ES-I3 (cell line): ENCODE data around the gene SEMA3B.
"Not testable (repeated sequence)": the region's sequence is repeated elsewhere in the genome, so short reads cannot be mapped to it uniquely, and the experiment has no call there.

Source experiments
- H3K36me3 ChIP-seq: 2 replicates; pipeline ENCODE4 v1.6.1; 2013; ENCODE audit warnings: mild to moderate bottlenecking, low read length, control low read depth, moderate library complexity; ENCODE audit not compliant: insufficient read depth
- H3K4me1 ChIP-seq: 2 replicates; pipeline ENCODE4 v1.6.1; 2013; ENCODE audit warnings: mild to moderate bottlenecking, control low read depth, low read length; ENCODE audit not compliant: insufficient read depth
- H3K9ac ChIP-seq: 2 replicates; pipeline ENCODE4 v1.6.1; 2013; ENCODE audit warnings: low read depth, mild to moderate bottlenecking, low read length, moderate library complexity
- H3K9me3 ChIP-seq: 2 replicates; pipeline ENCODE4 v1.6.1; 2013; ENCODE audit warnings: mild to moderate bottlenecking, low read length, moderate library complexity; ENCODE audit not compliant: control insufficient read depth, insufficient read depth

Gene SEMA3B

DNA sequence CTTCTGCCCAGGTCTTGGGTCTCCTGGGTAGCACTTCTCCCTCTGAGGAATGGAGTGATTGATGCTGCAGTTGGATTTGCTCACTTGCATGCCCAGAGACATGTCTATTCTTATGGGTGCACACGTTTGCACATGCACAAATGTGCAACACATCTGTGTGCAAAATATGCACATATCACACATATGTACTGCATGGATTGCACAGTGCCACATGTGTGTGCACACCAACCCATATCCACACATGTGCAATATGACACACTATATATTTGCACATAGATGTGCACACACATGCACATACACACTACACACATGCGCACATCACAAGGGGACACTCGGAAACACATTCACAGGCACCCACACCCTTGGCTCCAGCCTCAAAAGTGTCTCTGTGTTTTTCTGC, 671 bp upstream of the SEMA3B start:
- H3K9me3 ChIP-seq: no peaks in the 10 kb centered on the region
- H3K4me1 ChIP-seq: peaks cover 63% of the 10 kb centered on the region
- no peak overlapping the region; the same call in 1 of the 2 replicates for H3K9ac ChIP-seq
- no peaks in the 10 kb centered on the region for H3K36me3 ChIP-seq

- peaks cover 55% of the 10 kb centered on the region for H3K4me1 ChIP-seq
- peak overlapping the region; percentile 43 for H3K9ac ChIP-seq
- H3K36me3 ChIP-seq: no peaks in the 10 kb centered on the region
- no peaks in the 10 kb centered on the region for H3K9me3 ChIP-seq
Measured at GRCh38 chr3:50269460-50269859, 513 bp downstream of the SEMA3B start.

DNA sequence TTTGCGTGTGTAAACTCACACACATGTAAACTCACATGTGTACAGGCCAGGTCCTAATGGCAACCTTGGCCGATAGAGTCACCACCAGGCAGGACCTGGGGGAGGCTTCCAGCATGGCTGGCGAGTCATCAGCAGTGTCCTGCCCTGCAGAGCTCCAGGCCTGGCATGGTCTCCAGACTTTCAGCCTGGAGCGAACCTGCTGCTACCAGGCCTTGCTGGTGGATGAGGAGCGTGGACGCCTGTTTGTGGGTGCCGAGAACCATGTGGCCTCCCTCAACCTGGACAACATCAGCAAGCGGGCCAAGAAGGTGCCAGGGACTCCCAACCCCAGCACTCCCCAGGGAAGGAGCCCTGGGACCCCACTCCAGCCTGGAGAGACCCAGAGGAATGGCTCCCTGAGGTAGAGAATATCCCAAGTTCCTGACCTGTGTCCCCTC, 1.0 kb downstream of the SEMA3B start:
- no peaks in the 10 kb centered on the region for H3K9me3 ChIP-seq
- no peak overlapping the region; the same call in 1 of the 2 replicates for H3K9ac ChIP-seq
- H3K36me3 ChIP-seq: no peaks in the 10 kb centered on the region
- peaks cover 56% of the 10 kb centered on the region for H3K4me1 ChIP-seq

GRCh38 chr3:50270422-50271224, 1.7 kb downstream of the SEMA3B start:
- H3K9ac ChIP-seq: no peak overlapping the region
- no peaks in the 10 kb centered on the region for H3K9me3 ChIP-seq
- no peaks in the 10 kb centered on the region for H3K36me3 ChIP-seq
- peaks cover 49% of the 10 kb centered on the region for H3K4me1 ChIP-seq

- Histone ChIP-seq H3K9me3 (no peaks in the 10 kb centered on the region), H3K36me3 (no peaks in the 10 kb centered on the region), H3K4me1 (peaks cover 41% of the 10 kb centered on the region), H3K9ac (no peak overlapping the region)
Measured at GRCh38 chr3:50271314-50271936, 2.5 kb downstream of the SEMA3B start.

GRCh38 chr3:50272538-50272910, 3.6 kb downstream of the SEMA3B start:
- H3K4me1 ChIP-seq: peaks cover 30% of the 10 kb centered on the region

GRCh38 chr3:50272911-50273688, 4.2 kb downstream of the SEMA3B start:
- Histone ChIP-seq H3K9ac (peak overlapping the region; percentile 24; the same call in 1 of the 2 replicates), H3K9me3 (no peaks in the 10 kb centered on the region), H3K4me1 (peaks cover 25% of the 10 kb centered on the region), H3K36me3 (no peaks in the 10 kb centered on the region)

More at GRCh38 chr3:50272538-50272910, 3.6 kb downstream of the SEMA3B start:
- H3K9me3 ChIP-seq, H3K9ac ChIP-seq, H3K36me3 ChIP-seq: not testable (repeated sequence)

GRCh38 chr3:50273689-50274065, 4.7 kb downstream of the SEMA3B start:
- Histone ChIP-seq H3K9me3 (no peaks in the 10 kb centered on the region), H3K9ac (no peak overlapping the region), H3K4me1 (peaks cover 19% of the 10 kb centered on the region), H3K36me3 (no peaks in the 10 kb centered on the region)

DNA sequence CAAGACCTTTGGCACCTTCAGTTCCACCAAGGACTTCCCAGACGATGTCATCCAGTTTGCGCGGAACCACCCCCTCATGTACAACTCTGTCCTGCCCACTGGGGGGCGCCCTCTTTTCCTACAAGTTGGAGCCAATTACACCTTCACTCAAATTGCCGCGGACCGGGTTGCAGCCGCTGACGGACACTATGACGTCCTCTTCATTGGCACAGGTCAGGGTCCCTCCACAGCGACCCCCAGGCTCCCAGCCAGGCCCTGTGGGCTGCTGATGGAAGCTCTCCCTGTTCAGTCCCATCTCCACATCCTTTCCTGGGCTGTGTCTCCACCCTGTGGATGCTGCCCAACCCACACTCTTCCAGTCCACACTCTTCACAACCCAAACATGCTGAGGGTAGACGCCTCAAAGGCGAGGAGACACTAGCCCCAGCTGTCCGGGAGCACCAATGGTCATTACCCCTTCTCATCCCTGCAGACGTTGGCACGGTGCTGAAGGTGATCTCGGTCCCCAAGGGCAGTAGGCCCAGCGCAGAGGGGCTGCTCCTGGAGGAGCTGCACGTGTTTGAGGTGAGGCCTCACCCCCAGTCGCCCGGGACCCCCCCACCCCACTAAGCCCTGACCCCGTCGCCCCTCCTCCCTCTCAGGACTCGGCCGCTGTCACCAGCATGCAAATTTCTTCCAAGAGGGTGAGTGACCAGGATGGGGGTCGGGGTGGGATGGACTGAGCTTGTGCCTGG, 5.6 kb downstream of the SEMA3B start:
- Histone ChIP-seq H3K9ac (0 out of 2 replicates have a peak overlapping the region, but pooled peaks have one; percentile 46), H3K36me3 (no peaks in the 10 kb centered on the region), H3K4me1 (peaks cover 12% of the 10 kb centered on the region), H3K9me3 (no peaks in the 10 kb centered on the region)

GRCh38 chr3:50275141-50275995, 6.4 kb downstream of the SEMA3B start:
- Histone ChIP-seq H3K9ac (peak overlapping the region; percentile 46; the same call in 1 of the 2 replicates), H3K4me1 (peaks cover 9% of the 10 kb centered on the region; the same call in 1 of the 2 replicates), H3K36me3 (no peaks in the 10 kb centered on the region), H3K9me3 (no peaks in the 10 kb centered on the region)

- H3K9ac ChIP-seq: peak overlapping the region; percentile 46; the same call in 1 of the 2 replicates
- H3K36me3 ChIP-seq: no peaks in the 10 kb centered on the region
- H3K9me3 ChIP-seq: no peaks in the 10 kb centered on the region
- H3K4me1 ChIP-seq: peaks cover 9% of the 10 kb centered on the region; the same call in 1 of the 2 replicates
Measured at GRCh38 chr3:50275996-50276761, 7.2 kb downstream of the SEMA3B start.

DNA sequence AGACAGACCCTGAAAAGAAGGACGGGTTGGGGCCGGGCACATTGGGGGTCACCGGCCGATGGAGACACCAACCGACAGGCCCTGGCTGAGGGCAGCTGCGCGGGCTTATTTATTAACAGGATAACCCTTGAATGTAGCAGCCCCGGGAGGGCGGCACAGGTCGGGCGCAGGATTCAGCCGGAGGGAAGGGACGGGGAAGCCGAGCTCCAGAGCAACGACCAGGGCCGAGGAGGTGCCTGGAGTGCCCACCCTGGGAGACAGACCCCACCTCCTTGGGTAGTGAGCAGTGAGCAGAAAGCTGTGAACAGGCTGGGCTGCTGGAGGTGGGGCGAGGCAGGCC, 7.8 kb downstream of the SEMA3B start:
- no peaks in the 10 kb centered on the region for H3K9me3 ChIP-seq
- no peaks in the 10 kb centered on the region for H3K36me3 ChIP-seq
- H3K9ac ChIP-seq: peak overlapping the region; percentile 16; the same call in 1 of the 2 replicates
- H3K4me1 ChIP-seq: peaks cover 4% of the 10 kb centered on the region; the same call in 1 of the 2 replicates
